ENCODE results near the gene GPER1.

DNA sequence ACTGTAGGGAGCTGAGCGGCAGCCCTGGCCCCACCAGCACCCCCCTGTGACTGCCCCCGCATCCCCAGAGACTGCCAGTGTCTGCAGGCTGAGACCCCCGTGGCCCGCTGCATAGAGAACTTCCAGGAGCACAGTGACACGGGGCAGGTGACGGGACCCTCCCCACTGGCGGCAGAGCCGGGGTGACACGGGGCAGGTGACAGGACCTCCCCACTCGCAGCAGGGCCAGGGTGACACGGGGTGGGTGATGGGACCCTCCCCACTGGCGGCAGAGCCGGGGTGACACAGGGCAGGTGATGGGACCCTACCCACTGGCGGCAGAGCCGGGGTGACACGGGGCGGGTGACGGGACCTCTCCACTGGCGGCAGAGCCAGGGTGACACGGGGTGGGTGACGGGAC is 2.3 kb downstream of the GPER1 start:
- TF ChIP-seq POLR2AphosphoS5 (IDR thresholded peaks at IDR 0.05) (no peak), EP300 (IDR thresholded peaks at IDR 0.05) (no peak), POLR2A (IDR thresholded peaks at IDR 0.05) (no peak)
- TF ChIP-seq, protein P1, sequence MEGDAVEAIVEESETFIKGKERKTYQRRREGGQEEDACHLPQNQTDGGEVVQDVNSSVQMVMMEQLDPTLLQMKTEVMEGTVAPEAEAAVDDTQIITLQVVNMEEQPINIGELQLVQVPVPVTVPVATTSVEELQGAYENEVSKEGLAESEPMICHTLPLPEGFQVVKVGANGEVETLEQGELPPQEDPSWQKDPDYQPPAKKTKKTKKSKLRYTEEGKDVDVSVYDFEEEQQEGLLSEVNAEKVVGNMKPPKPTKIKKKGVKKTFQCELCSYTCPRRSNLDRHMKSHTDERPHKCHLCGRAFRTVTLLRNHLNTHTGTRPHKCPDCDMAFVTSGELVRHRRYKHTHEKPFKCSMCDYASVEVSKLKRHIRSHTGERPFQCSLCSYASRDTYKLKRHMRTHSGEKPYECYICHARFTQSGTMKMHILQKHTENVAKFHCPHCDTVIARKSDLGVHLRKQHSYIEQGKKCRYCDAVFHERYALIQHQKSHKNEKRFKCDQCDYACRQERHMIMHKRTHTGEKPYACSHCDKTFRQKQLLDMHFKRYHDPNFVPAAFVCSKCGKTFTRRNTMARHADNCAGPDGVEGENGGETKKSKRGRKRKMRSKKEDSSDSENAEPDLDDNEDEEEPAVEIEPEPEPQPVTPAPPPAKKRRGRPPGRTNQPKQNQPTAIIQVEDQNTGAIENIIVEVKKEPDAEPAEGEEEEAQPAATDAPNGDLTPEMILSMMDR (IDR thresholded peaks at IDR 0.05): no peak

All from sigmoid colon (tissue), 4 donors.